Activated naive CD4-positive, alpha-beta T cell treated with anti-CD3 and anti-CD28 coated beads, Interleukin-2, amount 50 U/mL, for 72 hours (primary cell): ENCODE results near the gene MPRIP. TPM values are rescaled to one million over a fixed set of nuclear protein-coding genes. Genes with fewer than 3 reads are reported as not detected.

Experiments used
- ATAC-seq, 2 donors: fragments of 150-1000 bp; cut with Tn5 transposase; 2 replicates each; pipeline ENCODE4 v1.10.0; 2021; ENCODE audit warnings: mild to moderate bottlenecking in 2 of 2, moderate library complexity in 2 of 2
- DNase-seq, 2 donors: peaks; one replicate each; pipeline ENCODE4 v3.0.0; 2021 to 2022; ENCODE audit warnings: low spot score in 2 of 2
- H3K27ac Mint-ChIP-seq, 2 donors: one replicate each; pipeline ENCODE4 v1.8.0; 2022; ENCODE audit warnings: mild to moderate bottlenecking in 2 of 2, mixed read lengths in 2 of 2
- H3K36me3 Mint-ChIP-seq, 2 donors: one replicate each; pipeline ENCODE4 v1.8.0; 2022; ENCODE audit warnings: mixed read lengths in 2 of 2
- H3K9me3 Mint-ChIP-seq, 2 donors: one replicate each; pipeline ENCODE4 v1.8.0; 2022; ENCODE audit warnings: mixed read lengths in 2 of 2
- total RNA-seq, 2 donors: library from RNA; stranded (reverse); gene quantifications; one replicate each; pipeline ENCODE4 v1.2.3, GENCODE V29; 2022

The MPRIP gene
- total RNA-seq, 2 donors from 2014 or later = 67.4 to 134 TPM

DNA sequence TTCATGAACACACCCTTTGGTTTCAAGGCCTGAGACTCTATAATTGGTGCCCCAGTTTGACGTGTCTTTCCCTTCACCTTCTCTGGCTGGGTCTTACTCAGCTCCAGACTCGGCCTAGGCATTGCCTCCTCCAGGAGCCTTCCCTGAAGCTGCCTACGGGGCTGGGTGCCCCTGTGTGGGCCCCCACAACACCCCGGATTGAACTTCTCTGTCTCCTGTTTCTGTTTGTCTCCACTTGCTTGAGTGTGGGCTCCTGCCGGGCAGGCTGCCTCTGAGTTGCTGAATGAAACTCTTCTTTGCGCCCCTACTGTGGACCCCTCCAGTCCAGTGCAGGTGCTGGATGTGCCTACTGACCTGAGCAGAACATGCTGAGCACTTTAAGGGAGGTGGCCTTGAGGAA is 2.3 kb upstream of the MPRIP start:
- ATAC-seq = no peak
- H3K9me3 Mint-ChIP-seq = no peaks in the 10 kb centered on the region
- H3K27ac Mint-ChIP-seq = no peak overlapping the region
- no peak for DNase-seq
- H3K36me3 Mint-ChIP-seq = peaks cover 0 to 6% of the 10 kb centered on the region in 2 donors

DNA sequence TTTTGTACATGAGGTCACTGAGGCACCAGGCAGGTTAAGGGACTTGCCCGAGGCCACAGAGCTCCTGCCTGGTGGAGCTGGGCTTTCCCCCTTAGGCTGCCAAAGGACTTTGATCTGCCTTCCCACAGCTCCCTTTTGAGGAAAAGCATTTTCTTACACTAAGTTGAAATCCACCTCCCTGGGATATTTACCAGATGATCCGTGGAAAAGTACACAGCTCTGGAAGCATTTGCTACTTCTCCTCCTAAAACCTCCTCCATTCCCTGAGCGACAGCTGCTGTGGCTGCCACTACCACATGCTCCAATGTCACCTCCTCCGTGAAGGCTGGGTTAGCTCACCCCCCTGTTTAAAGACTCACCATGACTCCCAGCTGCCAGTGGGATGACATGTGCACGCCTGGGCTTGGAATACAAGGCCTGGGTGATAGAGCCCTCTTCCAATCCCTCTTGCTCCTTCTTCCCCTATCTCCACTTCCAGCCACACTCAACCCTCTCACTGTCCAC is 1.2 kb upstream of the MPRIP start:
- Mint-ChIP-seq H3K36me3 (peaks cover 0 to 6% of the 10 kb centered on the region in 2 donors), H3K9me3 (no peaks in the 10 kb centered on the region), H3K27ac (no peak overlapping the region)
- no peak for ATAC-seq
- DNase-seq = no peak

DNA sequence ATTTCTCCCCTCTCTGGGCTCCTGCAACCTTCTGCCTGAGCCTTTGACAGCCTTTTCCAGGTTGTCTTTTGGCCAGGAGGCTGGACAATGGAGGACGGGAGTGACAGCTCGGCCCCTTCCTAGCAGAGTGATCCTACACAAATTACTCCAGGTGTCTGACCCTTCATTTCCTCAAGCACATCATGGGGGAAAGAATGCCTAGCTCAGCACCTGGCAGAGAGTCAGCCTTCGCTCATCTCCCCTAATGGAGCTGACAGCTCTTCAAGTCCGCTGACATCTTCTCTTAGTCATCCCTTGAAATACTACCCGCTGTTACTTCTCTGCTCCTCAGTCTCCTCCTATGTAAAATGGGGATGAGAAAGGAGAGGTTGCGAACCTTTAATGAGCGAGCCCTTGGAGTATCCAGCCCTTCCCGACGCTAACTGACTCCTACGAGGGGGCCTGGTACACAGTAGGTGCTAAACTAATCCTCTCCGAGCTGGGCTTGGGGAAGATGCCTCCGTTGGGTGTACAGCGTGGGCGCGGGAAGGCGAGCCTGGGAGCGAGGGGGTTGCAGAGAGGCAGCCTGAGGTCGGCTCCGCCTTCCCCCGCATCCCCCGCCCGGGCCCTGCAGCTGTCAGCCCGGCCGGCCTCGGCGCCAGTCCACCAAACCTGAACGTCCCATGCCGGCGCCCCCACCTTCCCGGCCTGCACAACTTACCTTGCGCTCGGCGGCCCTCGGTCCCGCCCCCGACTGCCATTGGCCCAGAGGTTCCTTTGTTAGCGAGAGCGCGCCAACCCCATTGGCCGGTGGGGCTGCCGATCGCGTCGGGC is 480 bp upstream of the MPRIP start:
- peak; percentile 94 to 96 for DNase-seq
- ATAC-seq = peak; percentile 97 to 99
- H3K36me3 Mint-ChIP-seq = peaks cover 0 to 6% of the 10 kb centered on the region in 2 donors
- H3K9me3 Mint-ChIP-seq = no peaks in the 10 kb centered on the region
- H3K27ac Mint-ChIP-seq = no peak overlapping the region

DNA sequence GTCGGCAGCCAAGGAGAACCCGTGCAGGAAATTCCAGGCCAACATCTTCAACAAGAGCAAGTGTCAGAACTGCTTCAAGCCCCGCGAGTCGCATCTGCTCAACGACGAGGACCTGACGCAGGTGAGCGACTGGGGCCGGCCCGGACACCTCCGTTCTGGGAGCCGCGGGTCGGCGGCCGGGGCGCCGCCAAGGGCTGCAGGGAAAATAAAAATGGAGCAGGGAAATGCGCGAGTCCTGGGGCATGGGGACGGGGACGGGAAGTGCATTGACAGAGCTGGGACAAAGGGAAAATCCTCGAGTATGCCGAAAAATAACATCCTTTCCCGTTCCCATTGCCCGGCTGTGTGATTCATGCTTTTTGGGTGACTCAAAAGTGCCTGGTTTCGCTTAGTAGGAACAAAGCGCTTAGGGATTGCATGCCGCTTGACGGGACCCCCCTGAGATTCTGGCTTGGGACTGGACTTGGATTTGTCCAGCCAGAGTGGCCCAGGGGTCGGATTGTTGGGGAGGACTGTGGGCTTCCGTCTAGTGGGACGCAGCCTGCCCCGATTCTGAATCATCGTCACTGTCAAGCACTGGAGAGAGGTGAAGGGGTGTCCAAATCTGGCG is 699 bp downstream of the MPRIP start:
- H3K27ac Mint-ChIP-seq = peak overlapping the region; percentile 55 to 90
- peak; percentile 2 to 8 for ATAC-seq
- no peaks in the 10 kb centered on the region for H3K9me3 Mint-ChIP-seq
- DNase-seq = peak in 1 of 2 donors; percentile 27
- H3K36me3 Mint-ChIP-seq = peaks cover 0 to 6% of the 10 kb centered on the region in 2 donors

DNA sequence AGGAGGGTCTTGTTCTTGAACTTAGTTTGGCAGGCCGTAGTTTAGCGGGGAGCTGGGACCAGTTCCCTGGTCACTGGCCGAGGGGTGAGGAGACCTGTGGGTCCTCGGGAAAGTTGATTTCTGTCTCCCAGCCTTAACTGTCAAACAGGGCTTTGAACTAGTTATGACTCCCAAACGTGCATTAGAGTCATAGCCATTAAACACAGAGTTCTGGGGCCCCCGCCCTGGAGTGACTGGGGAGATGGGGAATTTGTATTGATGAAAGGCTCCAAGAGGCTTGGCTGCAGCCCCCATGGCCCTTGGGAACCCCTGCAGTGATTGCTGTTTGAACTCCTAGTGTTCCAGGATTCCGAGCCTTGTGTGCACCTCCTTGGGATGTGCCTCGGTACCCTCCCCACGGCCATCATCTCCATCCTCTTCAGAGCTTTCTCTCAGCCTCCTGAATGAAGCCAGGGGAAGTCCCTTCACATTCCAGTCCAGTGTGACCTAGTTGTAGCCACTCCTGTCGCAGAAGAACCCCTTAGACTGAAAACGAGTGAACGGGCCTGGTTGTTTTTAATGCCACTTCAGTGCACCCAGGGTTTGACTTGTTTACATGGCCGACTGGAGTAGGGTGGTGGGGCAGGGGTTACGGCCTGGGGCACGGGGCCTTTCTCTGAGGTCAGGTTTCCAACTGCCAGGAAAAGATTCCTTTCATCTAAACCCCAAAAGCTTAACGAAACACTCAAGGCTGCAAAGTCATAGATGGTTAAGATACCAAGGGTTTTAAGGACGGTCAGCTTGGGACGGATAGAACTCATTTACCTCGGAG is 1.4 kb downstream of the MPRIP start:
- Mint-ChIP-seq H3K27ac (peak overlapping the region; percentile 55 to 90), H3K36me3 (peaks cover 0 to 6% of the 10 kb centered on the region in 2 donors), H3K9me3 (no peaks in the 10 kb centered on the region)
- DNase-seq (no peak), ATAC-seq (no peak)

DNA sequence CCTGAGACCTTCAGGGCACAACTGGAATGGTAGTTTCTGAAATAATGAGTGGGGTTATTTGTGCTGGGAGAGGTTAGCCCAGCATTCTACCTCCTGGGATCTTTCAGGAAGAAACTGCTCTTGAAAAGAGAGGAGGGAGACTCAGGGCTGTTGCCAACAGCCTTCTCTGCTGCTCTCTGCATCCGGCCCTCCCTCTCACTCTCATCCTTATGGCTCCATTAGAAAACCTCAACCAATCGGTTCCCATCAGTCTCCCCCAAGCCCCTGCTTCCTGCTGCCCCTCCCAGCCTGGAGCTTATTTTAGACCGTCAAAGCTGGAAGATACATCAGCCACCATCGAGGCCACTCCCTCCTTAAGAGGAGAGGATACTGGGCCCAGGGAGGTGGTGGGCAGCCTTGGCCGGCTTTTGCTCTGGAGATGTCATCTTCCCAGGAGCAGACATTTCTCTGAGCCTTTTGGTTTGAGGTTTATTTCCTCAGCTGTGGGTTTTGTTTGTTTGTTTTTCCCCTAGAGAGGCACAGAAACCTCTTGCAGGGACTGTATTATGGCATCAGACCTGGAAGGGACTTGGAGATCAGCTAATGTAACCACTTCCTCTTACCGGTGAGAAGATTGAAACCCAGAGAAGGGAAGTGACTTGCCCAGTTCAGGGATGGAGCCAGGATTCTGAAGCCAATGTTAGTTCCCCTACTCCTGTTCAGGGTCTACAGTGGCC is 2.7 kb downstream of the MPRIP start:
- Mint-ChIP-seq H3K27ac (no peak overlapping the region), H3K36me3 (peaks cover 0 to 6% of the 10 kb centered on the region in 2 donors), H3K9me3 (no peaks in the 10 kb centered on the region)
- ATAC-seq (no peak), DNase-seq (no peak)

DNA sequence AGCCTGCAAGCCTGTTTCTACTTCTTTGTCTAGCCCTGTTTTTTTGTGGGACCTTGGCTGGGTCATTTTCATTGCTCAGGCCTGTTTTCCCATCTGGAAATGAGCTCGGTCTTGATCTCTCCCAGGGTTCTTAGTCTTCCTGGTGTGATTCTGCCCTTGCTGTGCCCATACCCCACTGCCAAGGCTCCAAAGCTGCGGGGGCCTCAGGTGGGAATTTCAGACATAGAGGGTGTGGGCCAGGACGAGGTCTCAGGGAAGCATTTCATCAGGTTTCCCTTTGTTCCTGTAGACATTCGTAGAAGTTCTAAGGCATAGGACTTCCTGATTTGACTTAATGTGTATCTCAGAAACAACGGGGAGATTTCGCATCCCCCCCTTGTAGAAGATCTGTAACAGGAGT is 5.8 kb downstream of the MPRIP start:
- Mint-ChIP-seq H3K27ac (no peak overlapping the region), H3K9me3 (no peaks in the 10 kb centered on the region), H3K36me3 (peaks cover 0 to 4% of the 10 kb centered on the region in 2 donors)
- DNase-seq (no peak), ATAC-seq (no peak)

DNA sequence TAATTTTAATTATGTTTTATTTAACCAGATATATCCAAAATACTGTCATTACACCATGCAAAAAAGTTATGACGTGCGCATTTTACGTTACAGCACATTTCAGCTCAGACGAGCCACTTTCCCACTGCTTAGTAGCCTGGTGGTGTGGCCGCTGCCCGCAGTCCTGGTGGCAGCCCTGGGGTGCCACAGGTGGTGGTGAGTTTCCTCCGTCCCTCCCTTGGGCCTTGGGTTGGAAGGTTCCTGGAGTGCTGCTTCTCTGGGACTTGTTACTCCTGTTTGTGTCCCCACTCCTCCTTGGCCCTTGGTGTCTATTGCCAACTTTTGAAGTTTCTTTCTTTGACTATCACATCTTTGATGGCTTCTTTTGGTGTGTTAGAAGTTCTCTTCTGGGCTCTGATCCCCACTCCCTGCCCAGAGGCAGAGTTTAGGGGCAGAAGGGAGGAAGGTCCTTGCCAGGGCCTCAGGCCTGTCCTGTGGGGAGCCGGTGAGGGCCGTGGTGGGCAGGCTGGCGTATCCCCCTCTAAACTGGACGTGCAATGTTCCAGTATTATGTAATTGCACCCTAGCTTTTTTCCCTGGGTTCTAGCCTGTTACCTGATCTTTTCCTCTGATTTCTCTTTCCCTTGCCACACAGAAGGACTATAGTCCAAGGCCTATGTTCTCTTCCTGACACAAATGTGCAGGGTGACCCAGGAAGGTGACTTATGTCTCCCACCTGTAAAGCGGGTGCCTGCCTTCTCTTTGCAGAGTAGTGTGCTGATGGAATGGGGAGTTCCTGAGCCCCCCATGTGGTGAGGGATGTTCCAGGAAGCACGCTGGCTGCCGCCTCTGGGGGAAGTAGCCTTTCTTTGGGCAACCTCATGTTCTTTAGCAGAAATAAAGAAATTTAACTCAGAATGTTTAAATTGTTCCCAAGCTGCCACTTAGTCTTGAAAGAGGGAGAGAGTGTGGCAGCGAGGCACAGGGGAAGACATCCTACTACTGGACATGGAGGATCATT is 8.4 kb downstream of the MPRIP start:
- Mint-ChIP-seq H3K9me3 (no peaks in the 10 kb centered on the region), H3K36me3 (no peaks in the 10 kb centered on the region), H3K27ac (no peak overlapping the region)
- DNase-seq = no peak
- ATAC-seq = no peak

DNA sequence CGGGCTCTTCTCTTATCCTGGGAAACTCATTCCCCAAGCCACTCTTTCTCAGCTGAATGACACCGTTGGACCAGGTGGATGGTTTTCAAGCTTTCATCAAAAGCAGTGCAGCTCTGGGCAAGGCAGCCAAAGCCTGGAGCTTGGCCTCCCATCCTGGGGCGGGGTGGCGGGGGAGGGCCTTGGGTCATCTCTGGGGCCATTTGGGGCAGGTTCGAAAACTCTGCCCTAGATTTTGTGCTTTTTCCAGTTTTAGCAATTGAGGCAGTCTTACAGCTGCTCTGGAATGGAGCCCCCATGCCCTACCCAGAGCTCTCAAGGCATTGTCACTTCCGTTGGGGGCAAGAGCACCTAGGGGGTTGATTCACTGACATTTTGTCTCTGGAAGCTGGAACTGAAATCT is 9.1 kb downstream of the MPRIP start:
- DNase-seq (no peak), ATAC-seq (peak in 1 of 2 donors; percentile 34)
- no peaks in the 10 kb centered on the region for H3K36me3 Mint-ChIP-seq

DNA sequence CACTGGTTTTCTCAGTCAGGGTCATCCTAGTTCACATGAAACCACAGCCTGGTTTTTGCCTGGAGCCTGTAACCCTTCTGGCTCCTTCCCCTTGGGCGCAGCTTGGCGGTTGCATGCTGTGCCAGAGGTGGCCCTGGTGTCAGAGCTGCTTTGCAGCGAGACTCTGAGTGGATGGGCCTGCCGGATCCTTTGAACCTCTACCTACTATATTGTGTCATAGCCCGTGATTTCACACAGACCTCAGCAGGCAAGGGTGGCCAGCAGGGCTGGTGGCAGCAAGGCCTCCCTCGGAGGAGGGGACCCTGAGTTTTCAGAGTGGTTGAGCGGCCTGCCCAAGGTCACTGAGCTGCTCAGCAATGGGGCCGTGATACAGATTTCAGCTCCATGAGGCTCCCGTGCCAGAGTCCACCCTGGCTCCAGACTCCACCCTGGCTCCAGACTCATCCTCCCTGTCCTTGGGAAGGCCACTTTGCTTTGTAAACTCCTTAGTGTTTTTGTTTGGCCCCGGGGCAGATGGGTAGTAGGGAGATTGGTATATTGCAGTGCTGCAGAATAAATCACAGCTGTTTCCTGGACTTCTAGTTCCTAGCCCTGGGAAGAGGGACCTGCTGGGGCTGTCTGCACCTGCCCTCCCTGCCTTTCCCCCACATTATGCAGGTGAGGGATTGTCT is 9.7 kb downstream of the MPRIP start:
- ATAC-seq = peak in 1 of 2 donors; percentile 45
- no peak overlapping the region for H3K27ac Mint-ChIP-seq
- no peaks in the 10 kb centered on the region for H3K9me3 Mint-ChIP-seq
- DNase-seq = no peak
- H3K36me3 Mint-ChIP-seq = no peaks in the 10 kb centered on the region

More for the DNA sequence above, 9.1 kb downstream of the MPRIP start:
- Mint-ChIP-seq H3K27ac (no peak overlapping the region), H3K9me3 (no peaks in the 10 kb centered on the region)

DNA sequence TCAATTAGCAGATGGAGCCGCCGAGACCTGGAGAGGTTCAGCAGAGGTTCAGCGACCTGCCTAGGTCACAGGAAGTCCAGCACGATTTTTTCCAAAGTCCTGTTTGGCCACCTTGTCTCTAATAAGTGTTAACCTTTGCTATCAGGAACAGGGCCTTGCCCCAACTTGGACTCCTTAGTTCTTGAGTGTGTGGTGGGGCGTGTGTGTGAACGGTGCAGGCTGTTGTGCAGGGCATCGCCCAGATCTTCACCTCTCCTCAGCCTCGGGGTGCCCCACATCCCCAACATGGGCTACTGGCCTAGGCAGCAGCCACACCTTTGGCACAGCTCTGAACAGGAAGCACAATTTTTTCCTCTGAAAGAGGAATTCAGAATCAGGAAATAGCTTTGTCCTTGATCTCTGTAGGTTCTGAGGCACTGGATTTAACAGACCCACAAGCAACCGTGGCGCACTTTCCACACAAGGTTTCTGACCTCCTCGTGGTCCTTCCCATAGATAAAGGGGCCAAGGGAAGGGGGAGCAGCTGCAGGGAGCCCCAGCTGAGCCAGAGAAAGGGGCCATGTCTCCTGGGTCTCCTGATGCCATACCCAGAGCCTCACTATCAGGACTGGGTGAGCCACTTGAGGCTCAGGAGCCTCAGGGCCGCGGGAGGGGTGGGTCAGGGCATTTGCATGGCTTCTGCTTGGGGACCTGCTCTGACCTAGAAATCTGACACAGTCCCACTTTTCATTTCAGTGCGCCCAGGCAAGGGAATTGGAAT is 10.4 kb downstream of the MPRIP start:
- H3K9me3 Mint-ChIP-seq = no peaks in the 10 kb centered on the region
- H3K36me3 Mint-ChIP-seq = no peaks in the 10 kb centered on the region
- peak overlapping the region in 1 of 2 donors; percentile 50 for H3K27ac Mint-ChIP-seq
- ATAC-seq = no peak
- DNase-seq = no peak

DNA sequence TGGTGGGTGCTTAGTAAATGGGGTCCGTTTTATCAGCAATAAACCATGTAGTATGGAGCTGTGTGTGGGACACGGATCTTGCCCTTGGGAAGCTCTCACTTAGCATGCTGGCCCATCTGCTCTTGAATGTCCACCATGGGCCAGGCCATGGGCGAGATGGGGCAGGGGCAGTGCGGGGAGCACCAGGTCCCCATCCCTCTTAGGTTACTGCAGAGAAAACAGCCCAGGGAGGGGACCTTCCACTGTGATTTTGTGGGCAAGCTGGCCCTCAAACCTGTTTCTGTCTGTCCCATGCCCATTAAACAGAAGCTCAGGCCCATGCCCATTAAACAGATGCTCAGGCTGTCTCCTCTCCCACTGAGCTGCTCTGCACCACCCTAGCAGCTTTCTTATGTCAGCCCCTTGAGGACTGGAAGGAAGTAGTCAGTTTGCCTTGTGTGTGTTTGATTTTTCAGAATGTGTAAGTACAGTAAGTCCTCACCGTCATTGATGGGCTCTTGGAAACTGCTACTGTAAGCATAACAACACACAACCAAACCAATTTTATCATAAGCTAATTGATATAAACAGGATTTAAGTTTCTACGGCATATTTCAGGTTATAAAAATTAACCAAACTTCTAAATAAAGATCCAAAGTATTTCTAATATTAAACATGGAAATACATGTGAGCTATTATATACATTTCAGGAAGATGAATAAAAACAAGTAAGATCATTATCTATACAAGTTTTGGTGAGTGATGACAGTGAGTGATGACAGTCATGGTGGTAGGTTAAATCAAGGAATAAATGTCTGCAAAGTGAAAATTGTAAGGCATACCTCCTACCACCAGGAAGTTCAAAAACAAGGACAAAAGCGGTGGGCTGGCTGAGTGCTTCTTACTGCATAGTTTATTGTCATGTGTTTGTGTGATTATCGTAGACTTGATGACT is 11.5 kb downstream of the MPRIP start:
- no peak for ATAC-seq
- Mint-ChIP-seq H3K9me3 (no peaks in the 10 kb centered on the region), H3K36me3 (no peaks in the 10 kb centered on the region), H3K27ac (peak overlapping the region; percentile 29 to 44)
- no peak for DNase-seq

DNA sequence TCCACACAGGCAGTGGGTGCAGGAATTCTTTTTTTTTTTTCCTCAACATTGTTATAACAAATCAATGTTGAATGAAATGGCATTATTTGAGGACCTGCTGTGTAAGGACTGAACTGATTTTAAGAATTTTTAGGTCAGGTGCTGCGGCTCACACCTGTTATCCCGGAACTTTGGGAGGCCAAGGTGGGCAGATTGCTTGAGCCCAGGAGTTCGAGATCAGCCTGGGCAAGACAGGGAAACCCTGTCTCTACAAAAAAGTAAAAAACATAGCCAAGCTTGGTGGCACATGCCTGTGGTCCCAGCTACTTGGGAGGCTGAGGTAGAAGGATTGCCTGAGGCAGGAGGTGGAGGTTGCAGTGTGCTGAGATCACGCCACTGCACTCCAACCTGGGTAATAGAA is 12.4 kb downstream of the MPRIP start:
- DNase-seq = no peak
- Mint-ChIP-seq H3K36me3 (no peaks in the 10 kb centered on the region), H3K27ac (no peak overlapping the region), H3K9me3 (no peaks in the 10 kb centered on the region)
- no peak for ATAC-seq
